ENCODE results near the gene MRPS10.
A peak's percentile ranks its signal among the peaks of the same experiment; 100 is the strongest.
"Not testable (repeated sequence)": the region's sequence is repeated elsewhere in the genome, so short reads cannot be mapped to it uniquely, and the experiment has no call there.

Gene MRPS10

DNA sequence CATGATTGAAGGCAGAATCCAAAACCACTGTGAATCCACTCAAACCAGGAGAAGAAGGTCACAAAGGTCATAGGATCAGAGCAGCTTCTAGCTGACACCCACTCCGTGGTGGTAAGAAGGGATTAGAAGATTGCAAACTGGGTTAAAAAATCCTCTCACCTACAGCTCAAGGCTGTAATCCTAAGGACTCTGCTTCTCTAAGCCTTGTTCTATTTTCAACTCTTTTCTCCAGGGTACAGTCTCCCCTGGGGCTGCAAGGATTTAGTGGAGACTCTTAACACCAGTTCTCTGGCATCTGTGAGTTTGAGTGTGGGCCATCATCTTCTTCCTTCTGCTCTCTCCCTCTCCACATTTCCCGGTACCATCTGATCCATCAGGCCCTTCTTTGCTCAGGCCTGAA, 44.6 kb downstream of the MRPS10 start, which contains the start of gene GUCA1A:
TSS of gene GUCA1A (plus strand) at position 264 of the 400 bp plus-strand sequence. CDS start 250 bp downstream, outside the sequence.
- no peak for DNase-seq

DNA sequence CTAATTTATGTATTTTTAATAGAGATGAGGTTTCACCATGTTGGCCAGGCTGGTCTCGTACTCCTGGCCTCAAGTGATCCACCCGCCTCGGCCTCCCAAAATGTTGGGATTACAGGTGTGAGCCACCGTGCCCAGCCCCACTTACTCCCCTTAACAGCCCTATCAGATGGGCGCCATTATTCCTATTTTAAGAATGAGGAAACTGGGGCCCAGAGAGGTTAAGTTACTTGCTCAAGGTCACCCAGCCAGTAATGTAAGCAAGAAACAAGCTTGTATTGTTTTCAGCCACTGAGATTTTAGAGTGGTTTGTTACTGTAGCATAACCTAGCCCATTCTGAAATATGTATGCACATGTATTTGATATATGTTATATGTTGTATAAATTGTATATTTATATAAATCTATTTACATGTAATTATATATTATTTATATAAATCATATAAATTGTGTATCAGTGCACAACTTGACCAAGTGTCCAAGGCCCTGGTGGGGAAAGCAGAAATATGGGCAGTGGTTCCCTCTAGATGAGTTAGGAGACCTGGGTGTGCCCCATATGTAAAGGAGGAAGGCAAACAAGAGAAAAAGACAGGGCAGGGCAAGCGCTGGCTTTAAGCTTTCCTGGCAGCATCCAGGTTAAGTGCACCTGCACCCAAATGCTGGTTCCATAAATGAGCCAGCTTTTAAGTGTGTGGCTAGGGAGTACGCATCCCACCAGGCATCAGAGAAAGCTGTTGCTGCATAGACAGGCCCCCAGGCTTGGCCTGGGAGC, 45.7 kb downstream of the MRPS10 start:
- DNase-seq, result peak; percentile 63

DNA sequence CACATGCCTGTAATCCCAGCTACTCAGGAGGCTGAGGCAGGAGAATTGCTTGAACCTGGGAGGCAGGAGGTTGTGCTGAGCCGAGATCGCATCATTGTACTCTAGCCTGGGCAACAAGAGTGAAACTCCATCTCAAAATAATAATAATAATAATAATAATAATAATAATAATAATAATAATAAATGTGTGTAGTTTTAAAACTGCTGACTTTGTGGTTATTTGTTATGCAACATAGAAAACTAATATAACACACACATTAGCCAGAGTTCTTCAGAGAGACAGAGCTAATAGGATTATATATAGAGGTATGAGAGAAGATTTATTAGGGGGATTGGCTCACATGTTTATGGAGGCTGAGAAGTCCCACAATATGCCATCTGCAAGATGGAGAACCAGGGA, 47.9 kb downstream of the MRPS10 start:
- not testable (repeated sequence) for DNase-seq

DNA sequence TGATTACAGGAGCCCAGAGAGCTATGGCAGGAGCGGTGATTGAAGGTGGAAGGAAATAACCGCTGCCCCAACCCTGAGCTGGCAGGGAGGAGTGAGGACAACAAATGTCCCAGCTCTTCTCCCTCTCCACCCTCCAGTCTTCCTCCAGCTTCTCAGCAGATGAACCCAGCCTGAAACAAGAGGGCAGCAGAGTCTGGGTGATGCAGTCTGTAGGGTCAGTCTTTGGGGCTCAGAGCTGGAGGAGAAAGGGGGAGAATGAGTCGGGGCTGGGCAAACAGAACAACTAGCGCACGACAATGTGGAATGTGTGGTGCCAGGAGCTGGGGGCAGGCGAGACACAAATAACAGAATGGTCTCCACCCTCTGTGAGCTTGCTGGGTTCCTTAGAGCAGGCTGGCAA, 49.0 kb downstream of the MRPS10 start:
- no peak for DNase-seq

DNA sequence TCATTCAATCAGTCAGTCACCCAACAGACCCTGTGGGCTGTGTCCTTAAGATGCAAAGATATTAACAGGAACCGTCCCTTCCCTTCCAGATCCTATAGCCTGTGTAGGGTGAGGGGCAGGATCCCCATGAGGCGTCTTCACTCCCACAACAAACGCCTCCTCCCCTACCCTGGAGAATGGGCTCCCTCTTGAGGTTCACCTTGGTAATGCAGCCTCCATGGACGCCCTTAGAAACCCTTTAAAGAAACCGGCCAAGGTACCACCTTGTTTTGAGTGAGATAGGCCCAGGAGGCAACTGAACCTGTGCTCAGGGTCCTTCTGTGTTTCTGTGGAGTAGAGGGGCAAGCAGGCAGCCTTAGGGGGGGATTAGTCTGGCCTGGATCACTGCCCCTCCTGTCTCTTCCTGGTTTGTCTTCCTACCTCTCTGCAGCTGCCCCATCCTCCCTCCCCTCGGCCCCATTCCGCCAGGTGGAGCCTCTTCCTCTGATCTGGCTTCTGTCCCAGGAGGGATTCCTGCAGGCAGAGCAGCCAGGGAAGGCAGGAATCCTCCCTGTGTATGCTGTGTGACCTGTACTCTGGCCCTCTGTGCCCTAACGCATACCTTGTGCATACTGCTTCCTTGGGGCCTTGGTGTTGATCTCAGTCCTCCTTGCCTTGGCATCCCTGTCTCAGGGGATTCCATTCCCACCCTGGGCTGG, 51.1 kb downstream of the MRPS10 start:
- DNase-seq, result peak; percentile 70

DNA sequence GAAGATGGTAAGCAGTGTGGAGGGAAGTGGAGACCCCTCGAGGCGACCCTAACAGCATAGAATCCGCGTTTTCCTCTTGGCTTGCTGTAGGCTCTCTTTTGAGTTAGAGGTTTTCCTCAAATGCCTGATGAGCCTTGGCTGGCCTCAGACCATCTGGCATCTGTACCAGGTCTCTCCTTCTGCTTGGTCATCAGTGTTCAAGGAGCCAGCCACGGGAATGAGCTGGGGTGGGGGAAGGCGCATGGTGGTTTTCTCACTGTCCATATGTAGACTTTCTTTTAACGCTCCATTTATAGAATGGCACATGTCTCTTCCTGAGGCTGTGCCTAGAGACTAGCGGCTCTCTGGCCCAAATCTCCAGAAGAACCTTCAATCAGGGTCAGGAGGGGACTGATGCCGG, 52.6 kb downstream of the MRPS10 start:
- DNase-seq, result no peak

DNA sequence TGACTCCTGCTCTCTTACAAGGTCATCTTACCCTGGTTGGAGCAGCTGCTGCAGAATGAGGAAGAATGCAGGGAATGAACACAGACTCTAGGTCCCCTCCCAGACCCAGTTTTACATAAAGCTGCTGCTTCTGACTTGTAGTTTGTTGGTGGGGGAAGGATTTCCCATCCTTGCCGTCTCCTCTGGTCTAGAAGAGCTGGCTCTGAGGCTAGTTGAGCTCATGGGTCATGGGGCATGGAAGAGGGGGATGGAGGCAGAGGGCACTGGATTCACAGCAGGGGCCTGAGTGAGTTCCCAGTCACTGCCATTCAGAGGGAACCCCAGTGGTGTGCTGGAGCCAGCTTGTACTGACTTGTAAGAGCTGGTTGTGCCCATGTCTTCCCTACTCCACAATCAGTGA, 53.7 kb downstream of the MRPS10 start:
- no peak for DNase-seq

DNA sequence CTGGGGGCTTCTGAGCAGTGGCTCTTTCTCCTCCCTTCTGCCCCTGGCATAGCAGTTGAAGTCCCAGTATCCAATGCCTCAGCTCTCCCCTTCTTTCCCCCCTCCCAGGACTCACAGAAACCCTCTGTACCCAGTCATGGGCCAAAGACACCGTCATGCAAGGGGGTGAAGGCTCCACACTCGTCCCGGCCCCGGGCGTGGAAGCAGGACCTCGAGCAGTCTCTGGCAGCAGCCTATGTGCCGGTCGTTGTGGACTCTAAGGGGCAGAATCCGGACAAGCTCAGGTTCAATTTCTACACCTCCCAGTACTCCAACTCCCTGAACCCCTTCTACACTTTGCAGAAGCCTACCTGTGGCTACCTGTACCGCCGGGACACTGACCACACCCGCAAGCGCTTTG, 54.8 kb downstream of the MRPS10 start:
- DNase-seq, result no peak

DNA sequence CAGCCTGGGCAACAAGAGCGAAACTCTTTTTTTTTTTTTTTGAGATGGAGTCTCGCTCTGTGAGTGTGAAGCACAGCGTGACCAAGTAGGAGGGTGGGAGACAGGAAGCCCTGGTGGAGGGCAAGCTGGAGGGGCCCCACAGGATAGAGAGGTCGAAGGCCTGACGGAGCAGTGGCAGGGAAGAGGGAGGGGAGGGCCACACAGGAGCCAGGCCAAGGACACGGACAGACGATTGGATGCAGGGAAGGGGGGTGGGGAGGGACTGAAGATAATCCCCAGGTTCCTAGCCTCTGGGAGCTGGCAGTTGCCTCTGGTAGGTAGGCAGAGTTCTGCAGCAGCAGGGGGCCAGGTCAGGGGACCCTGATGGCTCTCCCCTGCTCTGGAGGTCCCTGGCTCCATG, 55.3 kb downstream of the MRPS10 start:
- no peak for DNase-seq

DNA sequence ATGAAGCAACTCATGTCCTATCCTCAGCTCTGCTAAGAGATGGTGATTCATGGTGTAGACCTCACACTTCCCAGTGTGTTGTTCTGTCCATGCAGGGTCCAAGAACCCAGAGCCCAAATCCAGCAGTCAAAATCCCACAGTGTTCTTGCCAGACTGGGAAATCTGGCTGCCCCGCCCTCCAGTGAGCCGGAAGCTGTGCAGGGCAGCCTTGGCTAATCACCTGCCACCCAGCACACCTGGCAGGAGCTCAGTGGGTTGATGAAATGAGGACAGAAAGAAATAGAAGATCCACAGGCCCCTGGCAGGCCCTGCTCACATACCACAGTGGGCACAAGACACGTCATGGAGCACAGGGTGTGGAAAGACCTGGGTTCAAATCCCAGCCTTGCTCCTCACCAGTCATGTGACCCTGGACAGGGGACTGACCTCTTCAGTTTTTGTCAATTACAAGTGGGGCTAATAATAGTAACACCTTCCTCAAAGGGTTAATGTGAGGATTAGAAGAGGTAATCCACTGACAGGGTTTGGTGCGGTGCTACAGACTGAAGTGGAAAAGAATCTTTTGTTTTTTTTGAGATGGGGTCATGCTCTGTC, 58.1 kb downstream of the MRPS10 start:
- no peak for DNase-seq

DNA sequence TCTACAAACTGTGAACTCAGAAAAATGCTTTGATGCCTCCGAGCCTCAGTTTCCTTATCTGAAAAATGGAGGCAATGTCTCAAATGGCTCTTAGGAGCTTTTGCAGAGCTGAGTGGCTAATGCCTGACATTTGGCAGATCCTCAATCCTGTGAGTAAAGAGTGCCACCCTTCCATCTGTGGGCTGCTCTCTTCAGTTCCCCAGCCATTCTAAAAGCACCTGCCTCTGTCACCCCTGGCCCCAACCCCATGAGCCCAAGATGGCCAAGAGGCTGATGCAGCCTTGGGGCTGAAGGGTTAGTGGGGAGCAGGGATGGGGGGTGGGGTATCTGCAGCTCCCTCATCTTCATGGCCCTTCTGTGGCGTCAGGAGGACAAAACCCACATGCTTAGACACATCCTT, 59.0 kb downstream of the MRPS10 start:
- DNase-seq, result no peak

DNA sequence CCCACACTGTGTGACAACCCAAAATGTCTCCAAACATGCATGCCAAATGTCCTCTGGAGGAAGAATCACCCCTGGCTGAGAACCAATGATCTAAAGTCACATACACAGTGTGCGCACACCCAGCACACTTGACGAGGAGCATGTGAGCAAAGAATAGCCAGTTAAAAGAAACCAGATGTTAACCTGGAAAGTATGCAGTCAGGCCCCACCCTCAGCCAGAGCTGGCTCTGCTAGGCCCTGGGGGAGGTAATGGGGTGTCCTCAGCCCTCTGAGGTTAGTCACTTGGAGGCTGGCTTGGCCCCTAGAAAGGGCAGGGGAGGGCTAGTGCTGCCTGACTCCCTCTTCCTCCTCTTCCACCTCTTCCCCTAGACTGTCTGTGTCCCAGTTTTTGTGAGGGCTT, 59.6 kb downstream of the MRPS10 start:
- DNase-seq, result no peak

Data from NCI-H526 treated with DMSO at 0.1 percent for 48 hours (cell line).